PC-3 (cell line): ENCODE results near the gene CRTC3.

Experiments used
- EZH2 ChIP-seq: fragments of 300-600 bp; sonication (generic); IDR thresholded peaks from one replicate; pipeline ENCODE4 v1.6.1; 2017; ENCODE audit warnings: antibody characterized with exemption, mild to moderate bottlenecking, low read length; ENCODE audit not compliant: unreplicated experiment
- TF ChIP-seq, protein P1 (sequence below): fragments of 300-600 bp; sonication (generic); conservative IDR thresholded peaks from 2 replicates; pipeline ENCODE4 v1.5.1; 2017; ENCODE audit warnings: antibody characterized with exemption, low read depth, mild to moderate bottlenecking, low read length

DNA sequence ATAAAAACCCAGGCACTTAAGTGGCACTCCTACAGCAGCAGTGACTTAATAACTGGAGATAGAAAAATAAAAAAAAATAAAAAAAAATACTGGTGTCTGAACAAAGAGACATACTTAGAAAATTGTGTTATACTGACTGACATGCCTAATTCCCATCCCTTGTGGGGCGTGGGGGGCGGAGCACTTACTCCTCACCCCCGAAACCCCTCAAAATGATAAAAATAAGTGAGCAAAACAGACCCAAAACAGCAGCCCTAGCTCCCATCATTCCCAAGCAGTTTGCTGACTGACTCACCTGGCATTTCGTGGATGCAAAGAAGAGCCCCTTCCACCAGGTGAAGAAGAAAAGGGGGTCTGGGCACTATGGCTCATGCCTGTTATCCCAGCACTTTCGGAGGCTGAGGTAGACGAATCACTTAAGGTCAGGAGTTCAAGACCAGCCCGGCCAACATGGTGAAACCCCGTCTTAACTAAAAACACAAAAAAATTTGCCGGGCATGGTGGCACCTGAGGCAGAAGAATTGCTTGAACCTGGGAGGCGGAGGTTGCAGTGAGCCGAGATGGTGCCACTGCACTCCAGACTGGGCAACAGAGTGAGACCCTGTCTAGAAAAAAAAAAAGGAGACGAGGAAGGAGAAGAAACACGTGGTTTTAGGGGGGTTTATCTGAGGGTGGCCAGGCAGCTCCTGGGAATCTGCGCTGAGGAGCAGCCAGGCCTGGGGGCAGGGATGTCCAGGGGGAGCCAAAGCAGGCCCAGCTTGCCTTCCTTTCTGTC is 136.6 kb downstream of the CRTC3 start:
- no peak for TF ChIP-seq EZH2
- TF ChIP-seq, protein P1, sequence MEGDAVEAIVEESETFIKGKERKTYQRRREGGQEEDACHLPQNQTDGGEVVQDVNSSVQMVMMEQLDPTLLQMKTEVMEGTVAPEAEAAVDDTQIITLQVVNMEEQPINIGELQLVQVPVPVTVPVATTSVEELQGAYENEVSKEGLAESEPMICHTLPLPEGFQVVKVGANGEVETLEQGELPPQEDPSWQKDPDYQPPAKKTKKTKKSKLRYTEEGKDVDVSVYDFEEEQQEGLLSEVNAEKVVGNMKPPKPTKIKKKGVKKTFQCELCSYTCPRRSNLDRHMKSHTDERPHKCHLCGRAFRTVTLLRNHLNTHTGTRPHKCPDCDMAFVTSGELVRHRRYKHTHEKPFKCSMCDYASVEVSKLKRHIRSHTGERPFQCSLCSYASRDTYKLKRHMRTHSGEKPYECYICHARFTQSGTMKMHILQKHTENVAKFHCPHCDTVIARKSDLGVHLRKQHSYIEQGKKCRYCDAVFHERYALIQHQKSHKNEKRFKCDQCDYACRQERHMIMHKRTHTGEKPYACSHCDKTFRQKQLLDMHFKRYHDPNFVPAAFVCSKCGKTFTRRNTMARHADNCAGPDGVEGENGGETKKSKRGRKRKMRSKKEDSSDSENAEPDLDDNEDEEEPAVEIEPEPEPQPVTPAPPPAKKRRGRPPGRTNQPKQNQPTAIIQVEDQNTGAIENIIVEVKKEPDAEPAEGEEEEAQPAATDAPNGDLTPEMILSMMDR = no peak
